ENCODE results near the gene CPLX1.
"Not testable (repeated sequence)": the region's sequence is repeated elsewhere in the genome, so short reads cannot be mapped to it uniquely, and the experiment has no call there.

Gene CPLX1

DNA sequence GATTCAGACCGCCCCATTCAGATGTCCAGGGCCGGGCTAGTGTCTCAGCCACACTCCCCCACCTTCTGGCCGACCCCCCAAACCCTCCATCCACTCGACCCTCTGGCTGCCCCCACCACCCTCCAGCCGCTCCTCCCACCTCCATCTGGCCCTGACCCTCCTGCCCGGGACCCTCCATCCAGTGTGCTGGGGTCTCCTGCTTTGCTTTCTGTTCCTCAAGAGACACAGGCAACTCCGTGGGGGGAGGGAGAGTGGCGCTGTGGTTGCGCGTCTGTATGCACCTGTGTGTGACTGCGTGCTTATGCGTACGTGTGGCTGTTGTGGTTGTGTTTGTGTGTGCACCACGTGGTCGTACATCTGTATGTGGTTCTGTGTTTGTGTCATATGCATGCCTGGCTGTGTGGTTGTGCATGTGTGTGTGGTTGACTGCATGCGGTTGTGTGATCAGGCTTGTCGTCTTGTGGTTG, 33.3 kb downstream of the CPLX1 start:
- no peak for DNase-seq (ENCODE audit: low read depth in 2 of 2)

DNA sequence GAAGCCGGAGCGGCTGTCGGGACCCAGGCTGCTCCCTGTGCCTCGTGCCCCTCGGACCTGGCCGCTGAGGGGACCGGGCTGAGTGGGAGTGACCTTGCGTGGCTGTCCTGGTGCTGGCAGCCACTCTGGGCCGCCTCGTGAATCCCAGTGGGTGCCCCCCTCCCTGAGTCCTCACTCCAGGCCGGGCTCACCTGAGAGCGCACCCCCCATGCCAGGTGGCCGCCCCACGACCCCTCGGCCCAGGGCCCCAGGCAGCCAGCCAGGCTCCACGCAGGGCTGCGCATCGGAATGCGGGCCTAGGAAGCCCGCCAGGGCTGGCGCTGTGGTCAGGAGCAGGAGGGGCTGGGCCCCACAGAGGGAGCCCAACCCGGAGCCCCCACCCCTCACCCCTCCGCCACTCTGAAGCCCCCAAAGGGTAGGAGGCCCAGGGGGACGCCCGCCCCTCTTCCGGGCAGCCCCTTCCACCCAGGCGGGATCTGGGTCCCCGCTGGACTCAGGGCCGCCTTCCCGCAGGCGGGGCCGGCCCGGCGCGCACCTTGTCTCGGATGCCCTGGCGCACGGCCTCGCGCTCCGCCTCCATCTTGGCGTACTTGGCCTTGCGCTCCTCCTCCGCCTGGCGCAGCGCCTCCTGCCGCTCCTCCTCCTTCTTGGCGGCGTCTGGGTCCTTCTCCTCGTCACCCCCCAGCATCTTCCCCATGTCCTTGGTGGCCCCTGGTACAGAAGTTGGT, 33.9 kb downstream of the CPLX1 start:
- DNase-seq (ENCODE audit: low read depth in 2 of 2) = no peak

- DNase-seq (ENCODE audit: low read depth in 2 of 2) = no peak
Measured at GRCh38 chr4:791252-791897, 34.6 kb downstream of the CPLX1 start.

GRCh38 chr4:790466-790820, 35.5 kb downstream of the CPLX1 start:
- no peak for DNase-seq (ENCODE audit: low read depth in 2 of 2)

DNA sequence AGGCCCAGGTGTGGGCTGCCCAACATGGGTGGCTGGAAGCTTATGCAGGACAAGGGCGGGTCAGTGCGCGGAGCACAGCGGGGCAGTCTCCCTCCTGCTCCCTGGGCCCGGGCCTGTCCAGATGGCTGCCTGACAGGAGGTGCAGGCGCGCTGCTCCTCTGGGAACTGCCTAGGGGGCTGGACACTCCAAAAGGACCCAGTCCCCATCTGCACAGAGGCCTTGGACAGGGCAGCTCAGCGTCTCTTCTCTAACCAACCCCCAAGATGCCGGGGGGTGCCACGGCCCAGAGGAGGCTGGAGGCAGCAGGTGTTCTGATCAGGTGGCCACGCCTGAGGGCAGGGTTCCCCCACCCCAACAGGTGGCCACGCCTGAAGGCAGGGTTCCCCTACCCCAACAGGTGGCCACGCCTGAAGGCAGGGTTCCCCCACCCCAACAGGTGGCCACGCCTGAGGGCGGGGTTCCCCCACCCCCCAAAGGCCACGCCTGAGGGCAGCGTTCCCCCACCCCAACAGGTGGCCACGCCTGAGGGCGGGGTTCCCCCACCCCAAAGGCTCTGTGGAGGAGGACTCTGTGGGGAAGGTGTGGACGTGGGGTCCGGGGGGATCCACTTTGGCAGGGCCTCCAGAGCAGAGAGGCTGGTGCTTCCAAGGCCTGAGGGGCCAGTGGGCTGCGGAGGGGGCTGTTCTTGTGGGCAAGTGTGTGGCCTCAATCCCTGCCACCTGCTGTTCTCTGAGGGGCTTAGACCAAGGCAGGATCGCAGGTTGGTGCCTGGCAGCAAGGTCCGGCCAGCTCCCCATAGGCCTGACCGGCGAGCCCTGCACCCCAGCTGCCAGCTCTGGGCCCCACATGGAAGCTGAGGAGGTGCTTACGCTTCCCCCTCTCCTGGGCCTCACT, 36.1 kb downstream of the CPLX1 start:
- no peak for DNase-seq (ENCODE audit: low read depth in 2 of 2)

DNA sequence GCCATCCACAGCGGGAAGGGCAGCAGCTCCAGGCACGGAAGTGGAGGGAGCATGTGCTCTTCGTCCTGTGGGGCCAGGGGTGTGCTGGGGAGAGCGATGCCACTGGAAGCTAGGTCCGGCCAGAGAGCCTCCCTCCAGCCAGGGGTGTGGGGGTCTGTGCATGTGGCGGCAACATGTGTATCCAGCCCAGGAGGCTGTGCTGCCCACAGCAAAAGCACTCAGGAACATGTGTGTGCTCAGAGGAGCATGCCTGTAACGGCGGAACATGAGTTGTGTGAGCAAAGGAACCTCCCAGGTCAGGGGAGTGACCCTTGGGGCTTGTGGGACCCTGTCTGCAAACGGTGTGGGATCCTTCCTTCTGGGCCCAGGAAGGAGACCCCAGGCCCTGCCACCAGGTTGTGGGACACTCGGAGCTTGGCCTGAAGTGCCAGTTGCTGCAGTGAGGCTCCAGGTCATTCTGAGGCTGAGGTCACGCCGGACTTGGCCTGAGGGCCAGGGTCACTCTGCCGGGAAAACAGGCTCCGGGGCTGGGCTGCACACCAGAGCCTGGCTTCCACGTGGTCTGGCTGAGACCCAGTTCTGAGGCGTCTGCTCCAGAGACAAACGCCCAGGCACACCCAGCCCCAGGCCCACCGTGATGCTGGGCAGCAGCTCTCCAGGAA, 37.2 kb downstream of the CPLX1 start:
- no peak for DNase-seq (ENCODE audit: low read depth in 2 of 2)

- no peak for DNase-seq (ENCODE audit: low read depth in 2 of 2)
Measured at GRCh38 chr4:788006-788635, 37.8 kb downstream of the CPLX1 start.

DNA sequence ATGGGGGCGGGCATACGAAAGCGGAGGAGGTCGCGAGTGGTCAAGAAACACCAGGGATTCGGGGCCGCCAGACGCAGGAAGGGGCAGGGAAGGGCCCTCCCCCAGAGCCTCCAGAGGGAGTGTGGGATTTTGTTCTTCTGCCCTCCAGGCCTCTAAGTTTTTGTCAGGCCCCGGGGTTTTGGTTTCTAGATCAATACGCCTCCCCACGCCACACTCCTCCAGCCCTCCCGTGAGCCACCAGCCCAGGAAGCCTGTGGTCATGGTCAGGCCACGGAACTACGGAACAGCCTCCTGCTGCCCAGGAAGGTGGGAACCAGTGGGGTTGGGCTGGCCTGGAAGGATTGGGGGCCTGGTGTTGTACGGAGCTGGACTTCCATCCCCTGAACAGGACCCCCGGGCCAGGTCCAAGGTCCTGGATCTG, 38.4 kb downstream of the CPLX1 start:
- DNase-seq (ENCODE audit: low read depth in 2 of 2) = no peak

DNA sequence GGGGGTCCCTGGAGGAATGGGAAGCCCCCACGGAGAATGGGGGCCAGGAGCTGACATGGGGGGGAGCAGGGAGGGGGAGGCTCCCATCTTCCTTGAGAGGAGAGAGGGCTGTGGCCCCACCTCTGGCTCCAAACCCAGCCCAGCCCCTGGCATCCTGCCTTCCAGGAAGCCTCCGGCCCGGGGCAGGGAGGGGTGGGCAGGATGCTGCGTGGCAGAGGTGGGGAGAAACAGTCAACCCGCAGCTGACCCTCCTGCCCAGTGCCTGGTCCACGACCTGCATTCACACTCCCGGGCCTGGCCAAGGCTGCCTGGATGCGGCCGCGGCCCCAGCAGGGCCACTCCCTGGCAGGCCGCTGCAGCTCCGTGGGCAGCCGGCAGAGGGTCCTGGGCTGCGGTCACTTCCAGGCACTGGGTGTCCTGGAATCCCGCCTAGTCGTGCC, 39.0 kb downstream of the CPLX1 start:
- DNase-seq (ENCODE audit: low read depth in 2 of 2) = no peak

DNA sequence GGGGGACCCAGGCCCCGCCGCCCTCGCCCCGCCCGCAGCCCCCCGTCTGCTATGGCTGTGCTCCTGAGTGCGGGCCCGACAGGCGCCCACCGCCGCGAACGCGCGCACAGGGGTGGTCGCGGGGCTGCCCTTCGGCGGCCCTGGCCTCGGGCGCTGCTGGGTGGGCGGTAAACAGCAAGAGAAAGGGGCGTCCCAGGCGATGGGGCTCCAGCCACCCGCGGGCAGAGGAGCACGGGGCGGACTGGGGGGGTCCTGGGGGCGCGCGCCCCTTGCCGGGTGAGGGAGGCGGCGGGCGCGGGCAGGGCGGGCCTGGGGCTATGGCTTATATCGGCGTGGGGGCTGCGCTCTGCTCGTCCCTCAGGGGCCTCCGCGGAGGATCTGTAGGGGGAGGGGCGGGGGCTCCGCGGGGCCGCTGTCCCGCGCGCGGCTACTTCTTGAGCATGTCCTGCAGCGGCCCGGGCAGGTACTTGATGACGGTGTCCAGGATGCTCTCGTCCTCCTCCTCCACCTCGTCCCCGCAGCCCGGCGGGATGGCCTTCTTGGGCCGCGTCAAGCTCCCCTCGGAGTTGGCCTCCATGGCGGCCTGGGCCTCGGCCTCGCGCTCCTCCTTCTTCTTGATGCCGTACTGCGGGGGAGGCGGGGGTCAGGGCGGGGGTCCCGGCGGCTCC, 39.7 kb downstream of the CPLX1 start:
- DNase-seq (ENCODE audit: low read depth in 2 of 2) = no peak

DNA sequence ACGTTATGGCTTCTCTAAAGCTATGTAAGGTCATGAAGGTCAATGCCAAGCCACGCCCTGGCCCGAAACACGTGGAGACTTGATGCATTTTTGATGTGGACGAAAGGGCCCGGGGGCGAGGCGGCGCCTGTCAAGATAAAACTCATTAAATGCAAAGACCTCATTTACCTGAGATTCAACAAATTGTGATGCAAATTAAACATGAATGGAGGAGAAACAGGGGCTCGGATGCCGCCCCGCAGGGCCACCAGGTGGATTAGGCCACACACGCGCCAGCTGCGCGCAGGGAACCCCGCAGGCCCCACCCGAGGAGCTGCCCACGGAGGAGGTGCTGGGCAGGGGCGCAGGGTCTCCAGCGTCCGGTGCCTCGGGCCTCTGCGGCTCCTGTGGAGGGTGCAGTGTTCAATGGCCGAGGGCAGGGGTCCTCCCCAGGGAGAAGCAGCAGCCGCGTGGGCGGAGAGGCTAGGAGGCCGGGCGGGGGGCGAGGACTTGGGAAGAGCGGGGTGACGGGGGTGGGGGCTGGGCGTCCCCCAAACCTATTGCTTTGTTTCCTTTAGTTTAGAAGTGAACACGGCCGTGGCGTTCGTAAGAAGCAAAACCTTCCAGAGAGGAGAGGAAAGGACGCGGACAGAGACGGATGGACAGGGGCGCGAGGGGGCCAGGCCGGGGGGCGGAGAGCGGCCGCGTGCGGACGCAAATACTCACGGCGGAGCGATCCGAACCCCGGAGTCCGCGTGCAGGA, 40.4 kb downstream of the CPLX1 start:
- DNase-seq (ENCODE audit: low read depth in 2 of 2) = no peak

- DNase-seq (ENCODE audit: low read depth in 2 of 2) = no peak
Measured at GRCh38 chr4:784401-785331, 41.3 kb downstream of the CPLX1 start.

DNA sequence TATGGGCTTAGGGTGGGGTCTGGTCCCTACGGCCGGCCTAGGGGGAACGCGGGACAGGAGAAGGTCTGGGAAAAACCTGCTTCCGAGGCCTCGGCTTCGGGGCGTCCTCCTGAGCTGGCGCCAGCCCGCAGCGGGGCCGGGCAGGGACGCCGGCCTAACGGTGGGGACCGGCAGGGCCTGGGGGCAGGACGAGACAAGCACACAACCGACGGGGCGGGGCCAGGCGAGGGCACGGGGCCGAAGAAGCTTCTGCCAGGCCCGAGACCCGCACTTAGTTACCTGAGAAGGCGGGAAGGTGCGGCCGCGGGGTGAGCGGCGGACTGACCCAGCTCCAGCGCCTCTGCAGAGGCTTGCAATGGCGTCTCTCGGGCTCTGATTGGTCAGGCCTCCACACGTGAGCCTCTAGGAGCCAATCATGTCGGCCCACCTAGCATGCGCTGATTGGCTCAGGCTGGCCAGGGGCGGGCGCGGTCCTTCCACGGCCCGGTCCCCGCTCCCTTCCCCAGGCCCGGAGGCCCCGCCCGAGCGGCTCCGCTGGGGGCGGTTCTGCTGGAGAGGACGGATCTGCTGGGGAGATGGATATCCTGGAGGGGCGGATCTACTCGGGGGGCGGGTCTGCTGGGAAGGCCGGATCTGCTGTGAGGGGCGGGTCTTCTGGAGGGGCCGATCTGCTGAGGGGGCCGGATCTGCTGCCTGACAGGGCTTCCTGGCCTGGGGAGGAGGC, 44.3 kb downstream of the CPLX1 start:
- peak; percentile 96 to 97 for DNase-seq (ENCODE audit: low read depth in 2 of 2)

DNA sequence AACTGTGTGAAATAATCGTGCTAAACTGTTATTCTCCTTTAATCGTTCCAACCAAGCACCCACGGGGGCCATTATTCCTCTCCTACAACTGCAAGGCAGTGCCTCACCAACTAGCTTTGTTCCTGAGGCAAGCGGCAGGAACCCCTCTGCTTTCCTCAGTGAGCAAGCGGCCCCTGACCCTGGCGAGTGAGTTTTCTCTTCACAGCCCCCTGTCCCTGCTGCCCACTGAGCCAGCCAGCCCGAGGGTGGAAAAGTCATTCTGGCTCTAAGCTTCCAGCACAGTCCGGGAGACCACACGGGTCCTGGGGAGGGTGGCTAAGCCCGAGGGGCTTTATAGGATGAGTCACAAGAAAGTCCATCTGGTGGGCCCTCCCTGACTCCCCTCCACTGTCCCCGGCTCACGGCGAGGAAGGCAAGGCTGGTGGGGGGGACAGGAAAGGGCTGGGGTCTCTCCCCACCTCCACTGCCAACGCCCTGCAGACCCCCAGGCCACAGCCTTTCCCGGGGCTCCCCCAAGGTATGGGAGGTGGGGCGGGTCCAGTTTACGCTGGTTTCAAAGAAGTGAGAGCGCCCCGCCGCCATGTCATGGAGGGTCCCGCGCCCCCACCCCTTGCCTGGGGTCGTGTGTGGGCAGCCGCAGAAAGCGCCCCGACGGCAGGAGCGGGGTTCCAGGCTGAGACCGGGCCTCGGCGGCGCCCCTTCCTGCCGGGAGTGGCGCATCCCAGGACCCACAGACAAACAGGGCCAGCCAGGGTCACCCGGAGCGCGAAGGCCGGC, 45.0 kb downstream of the CPLX1 start:
- DNase-seq (ENCODE audit: low read depth in 2 of 2) = no peak

GRCh38 chr4:780255-780654, 45.7 kb downstream of the CPLX1 start:
- DNase-seq (ENCODE audit: low read depth in 2 of 2) = not testable (repeated sequence)

DNA sequence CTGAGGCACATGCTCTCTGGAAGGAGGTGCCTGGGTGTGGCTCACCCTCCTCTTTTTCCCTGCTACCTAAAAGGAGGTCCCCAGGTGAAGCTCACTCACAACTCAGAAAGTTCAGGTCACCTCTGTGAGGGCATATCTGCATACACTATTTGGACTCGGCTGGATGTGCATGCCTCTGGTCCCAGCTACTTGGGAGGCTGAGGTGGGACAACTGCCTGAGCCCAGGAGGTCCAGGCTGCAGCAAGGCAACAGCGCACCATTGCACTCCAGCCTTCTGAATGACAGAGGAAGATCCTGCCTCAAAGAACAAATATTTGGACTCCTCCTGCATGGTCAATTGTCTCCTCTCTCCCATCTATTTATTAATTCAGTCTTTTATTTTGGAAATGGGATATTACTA, 46.4 kb downstream of the CPLX1 start:
- no peak for DNase-seq (ENCODE audit: low read depth in 2 of 2)

- DNase-seq (ENCODE audit: low read depth in 2 of 2) = no peak
Measured at GRCh38 chr4:777520-778262, 48.2 kb downstream of the CPLX1 start.

All from stimulated activated CD8-positive, alpha-beta memory T cell treated with anti-CD3 and anti-CD28 coated beads, Interleukin-2, amount 100 ng/mL, for 1 hour (primary cell).